Keratinocyte (primary cell): ENCODE results near the gene DMRTB1.

ENCODE experiments used
- EZH2 ChIP-seq: IDR thresholded peaks from one replicate; pipeline ENCODE4 v1.6.1; 2012; ENCODE audit warnings: inconsistent platforms, mild to moderate bottlenecking, low read length, moderate library complexity
- TF ChIP-seq, protein P1 (sequence below), 3 experiments: IDR thresholded peaks in 1 of 3; conservative IDR thresholded peaks in 1 of 3; optimal IDR thresholded peaks in 1 of 3; 2 replicates in 2 of 3; 3 replicates in 1 of 3; pipeline versions ENCODE3 to v1.5.1; 2011; ENCODE audit warnings: low read length in 3 of 3, mild to moderate bottlenecking in 3 of 3, moderate library complexity in 2 of 3, control low read depth in 1 of 3, inconsistent platforms in 1 of 3; ENCODE audit not compliant: insufficient read depth in 2 of 3; ENCODE audit errors: extremely low read depth in 1 of 3

GRCh38 chr1:53512807-53513755, 53.9 kb downstream of the DMRTB1 start:
- TF ChIP-seq, protein P1, sequence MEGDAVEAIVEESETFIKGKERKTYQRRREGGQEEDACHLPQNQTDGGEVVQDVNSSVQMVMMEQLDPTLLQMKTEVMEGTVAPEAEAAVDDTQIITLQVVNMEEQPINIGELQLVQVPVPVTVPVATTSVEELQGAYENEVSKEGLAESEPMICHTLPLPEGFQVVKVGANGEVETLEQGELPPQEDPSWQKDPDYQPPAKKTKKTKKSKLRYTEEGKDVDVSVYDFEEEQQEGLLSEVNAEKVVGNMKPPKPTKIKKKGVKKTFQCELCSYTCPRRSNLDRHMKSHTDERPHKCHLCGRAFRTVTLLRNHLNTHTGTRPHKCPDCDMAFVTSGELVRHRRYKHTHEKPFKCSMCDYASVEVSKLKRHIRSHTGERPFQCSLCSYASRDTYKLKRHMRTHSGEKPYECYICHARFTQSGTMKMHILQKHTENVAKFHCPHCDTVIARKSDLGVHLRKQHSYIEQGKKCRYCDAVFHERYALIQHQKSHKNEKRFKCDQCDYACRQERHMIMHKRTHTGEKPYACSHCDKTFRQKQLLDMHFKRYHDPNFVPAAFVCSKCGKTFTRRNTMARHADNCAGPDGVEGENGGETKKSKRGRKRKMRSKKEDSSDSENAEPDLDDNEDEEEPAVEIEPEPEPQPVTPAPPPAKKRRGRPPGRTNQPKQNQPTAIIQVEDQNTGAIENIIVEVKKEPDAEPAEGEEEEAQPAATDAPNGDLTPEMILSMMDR (optimal IDR thresholded peaks at IDR 0.05 in 1 of 3, IDR thresholded peaks at IDR 0.05 in 1 of 3, conservative IDR thresholded peaks at IDR 0.05 in 1 of 3; ENCODE audit: extremely low read depth in 1 of 3, insufficient read depth in 2 of 3, low read length in 3 of 3): no peak
- TF ChIP-seq EZH2: no peak
